BLaER1 (cell line): Measurements from ENCODE around the gene KRTAP4-12.

ENCODE experiments used
- H3K27ac ChIP-seq: shearing (Covaris generic); formaldehyde crosslinking; 2 replicates; pipeline ENCODE4 v1.8.1; 2022
- H3K27me3 ChIP-seq: shearing (Covaris generic); formaldehyde crosslinking; 2 replicates; pipeline ENCODE4 v1.8.1; 2022
- H3K36me3 ChIP-seq: shearing (Covaris generic); formaldehyde crosslinking; 2 replicates; pipeline ENCODE4 v1.8.1; 2022
- H3K4me1 ChIP-seq: shearing (Covaris generic); formaldehyde crosslinking; 2 replicates; pipeline ENCODE4 v1.8.1; 2022
- H3K4me2 ChIP-seq: shearing (Covaris generic); formaldehyde crosslinking; 2 replicates; pipeline ENCODE4 v1.8.1; 2022
- H3K4me3 ChIP-seq: shearing (Covaris generic); formaldehyde crosslinking; 2 replicates; pipeline ENCODE4 v1.8.1; 2022
- H3K9ac ChIP-seq: shearing (Covaris generic); formaldehyde crosslinking; 2 replicates; pipeline ENCODE4 v1.8.1; 2022
- H3K9me3 ChIP-seq: shearing (Covaris generic); formaldehyde crosslinking; 2 replicates; pipeline ENCODE4 v1.8.1; 2022
- H4K20me1 ChIP-seq: shearing (Covaris generic); formaldehyde crosslinking; 2 replicates; pipeline ENCODE4 v1.8.1; 2022
- Cebpa-rat ChIP-seq: shearing (Covaris generic); IDR thresholded peaks from 2 replicates; pipeline ENCODE4 v1.8.1; 2022

Gene KRTAP4-12

GRCh38 chr17:41082626-41083025 lies 41.4 kb downstream of the KRTAP4-12 start:
- H3K27me3 ChIP-seq: no peaks in the 10 kb centered on the region
- H3K9me3 ChIP-seq: no peaks in the 10 kb centered on the region
- H3K9ac ChIP-seq: no peak overlapping the region
- H4K20me1 ChIP-seq: no peaks in the 10 kb centered on the region
- H3K4me1 ChIP-seq: no peaks in the 10 kb centered on the region
- TF ChIP-seq Cebpa-rat: no peak
- no peak overlapping the region for H3K4me2 ChIP-seq
- H3K27ac ChIP-seq: no peak overlapping the region
- no peaks in the 10 kb centered on the region for H3K36me3 ChIP-seq
- H3K4me3 ChIP-seq: no peak overlapping the region

GRCh38 chr17:41076788-41077187 lies 47.2 kb downstream of the KRTAP4-12 start:
- Histone ChIP-seq H3K36me3 (no peaks in the 10 kb centered on the region), H4K20me1 (no peaks in the 10 kb centered on the region)

GRCh38 chr17:41073676-41074075 lies 50.3 kb downstream of the KRTAP4-12 start:
- no peaks in the 10 kb centered on the region for H4K20me1 ChIP-seq
- no peak overlapping the region for H3K4me3 ChIP-seq
- no peak for TF ChIP-seq Cebpa-rat
- no peaks in the 10 kb centered on the region for H3K36me3 ChIP-seq
- H3K27ac ChIP-seq: no peak overlapping the region
- H3K4me2 ChIP-seq: no peak overlapping the region
- no peak overlapping the region for H3K9ac ChIP-seq
- H3K27me3 ChIP-seq: no peaks in the 10 kb centered on the region
- no peaks in the 10 kb centered on the region for H3K9me3 ChIP-seq
- no peaks in the 10 kb centered on the region for H3K4me1 ChIP-seq

More at GRCh38 chr17:41076788-41077187, 47.2 kb downstream of the KRTAP4-12 start:
- Histone ChIP-seq H3K27ac (no peak overlapping the region), H3K9me3 (no peaks in the 10 kb centered on the region), H3K9ac (no peak overlapping the region), H3K27me3 (no peaks in the 10 kb centered on the region), H3K4me3 (no peak overlapping the region), H3K4me2 (no peak overlapping the region), H3K4me1 (no peaks in the 10 kb centered on the region)
- TF ChIP-seq Cebpa-rat: no peak
